Adrenal gland (tissue), 12 donors: ENCODE data around the gene ACLY. TPM values are rescaled to one million over a fixed set of nuclear protein-coding genes. Genes with fewer than 3 reads are reported as not detected.
"Not testable (repeated sequence)": the region's sequence is repeated elsewhere in the genome, so short reads cannot be mapped to it uniquely, and the experiment has no call there.

Source experiments
- DNase-seq, 7 donors: peaks; one replicate each; pipeline ENCODE4 v3.0.0-alpha.2; 2019 to 2020
- H3K27ac ChIP-seq, 5 donors: fragments of 200-600 bp; sonication (generic) in 4 of 5; 1 replicate in 3 of 5; 2 replicates in 2 of 5; pipeline versions ENCODE4 v1.5.1 to v1.8.0; 2016 to 2020; ENCODE audit warnings: mild to moderate bottlenecking in 1 of 5
- H3K27me3 ChIP-seq: fragments of 200-600 bp; 2 replicates; pipeline ENCODE4 v1.8.0; 2021
- H3K36me3 ChIP-seq, 2 donors: fragments of 200-600 bp; replicated peaks in 1 of 2; 1 replicate in 1 of 2; 2 replicates in 1 of 2; pipeline versions ENCODE4 v1.5.1 to v1.8.0; 2018 to 2022
- H3K4me1 ChIP-seq, 2 donors: fragments of 200-600 bp; replicated peaks in 1 of 2; 1 replicate in 1 of 2; 2 replicates in 1 of 2; pipeline versions ENCODE4 v1.5.1 to v1.8.0; 2018 to 2021
- H3K4me3 ChIP-seq, 4 donors: fragments of 200-600 bp; sonication (generic) in 3 of 4; one replicate each; pipeline ENCODE4 v1.5.1; 2016 to 2018
- H3K9me3 ChIP-seq, 3 donors: fragments of 200-600 bp; sonication (generic) in 1 of 3; replicated peaks in 1 of 3; 1 replicate in 2 of 3; 2 replicates in 1 of 3; pipeline versions ENCODE4 v1.5.1 to v1.8.0; 2016 to 2021
- POLR2A ChIP-seq, 2 donors: fragments of 450-650 bp; IDR thresholded peaks; one replicate each; pipeline ENCODE4 v1.6.1; 2017; ENCODE audit warnings: antibody characterized with exemption in 2 of 2, mild to moderate bottlenecking in 2 of 2, moderate library complexity in 1 of 2
- WGBS, 4 donors: extraction: QIAGEN DNeasy Blood & Tissue Kit in 2 of 4; methylation state at CpG; one replicate each; pipeline versions ENCODE4 v1.1.5 to v1.1.7; 2013 to 2017; 5-methylcytosine and 5-hydroxymethylcytosine counted together
- intact Hi-C, 2 donors: fragments of 100-400 bp; cut with DNase I; formaldehyde crosslinking; loops; one replicate each; pipeline versions ENCODE4 v1.14.1 to v1.15.0; 2022 to 2023
- polyA plus RNA-seq, 3 donors: library from polyadenylated mRNA; stranded (reverse); fragments of 200-250 nt in 2 of 3; fragments of 350-450 nt in 1 of 3; fragmentation: Illumina TruSeq in 1 of 3; extraction: RNeasy Lipid Tissue Mini Kit (QIAGEN cat#74804) in 1 of 3; gene quantifications; one replicate each; pipeline ENCODE4 v1.2.3, GENCODE V29; 2013 to 2014
- total RNA-seq, 9 donors: library from RNA; depleted of rRNA in 4 of 9; stranded (reverse); fragments of >200 nt in 4 of 9; fragments of 120-200 nt in 1 of 9; fragmentation: NEBNext Ultra II Directional in 1 of 9; extraction: Animal tissue kit (Norgen Biotek cat#: 25700) in 1 of 9; gene quantifications; one replicate each; pipeline versions ENCODE4 v1.1.0 to v1.2.4, GENCODE V29; 2013 to 2023
- TF ChIP-seq, protein P1 (sequence below), 6 experiments: fragments of 450-650 bp in 4 of 6; fragments of 200-600 bp in 2 of 6; sonication (generic) in 1 of 6; IDR thresholded peaks; 1 replicate in 5 of 6; 2 replicates in 1 of 6; pipeline versions ENCODE4 v1.5.1 to v1.8.0; 2016 to 2021; ENCODE audit warnings: antibody characterized with exemption in 6 of 6, mild to moderate bottlenecking in 2 of 6, moderate library complexity in 1 of 6
- donor health status: healthy with polysubstance abuse.
- donor health status: Bipolar disorder and iron deficiency.
- donor health status: DM: yes; HTN: yes; CAD: no.
- donor health status: DM: no; HTN: no; CAD: no.
- donor health status: DM: no; HTN: no; CAD: no.
- donor health status: DM: yes; HTN: yes; CAD: no.

ACLY gene
- total and polyA plus RNA-seq, 12 donors, result 18.0 to 190 (median 74.0) TPM

DNA sequence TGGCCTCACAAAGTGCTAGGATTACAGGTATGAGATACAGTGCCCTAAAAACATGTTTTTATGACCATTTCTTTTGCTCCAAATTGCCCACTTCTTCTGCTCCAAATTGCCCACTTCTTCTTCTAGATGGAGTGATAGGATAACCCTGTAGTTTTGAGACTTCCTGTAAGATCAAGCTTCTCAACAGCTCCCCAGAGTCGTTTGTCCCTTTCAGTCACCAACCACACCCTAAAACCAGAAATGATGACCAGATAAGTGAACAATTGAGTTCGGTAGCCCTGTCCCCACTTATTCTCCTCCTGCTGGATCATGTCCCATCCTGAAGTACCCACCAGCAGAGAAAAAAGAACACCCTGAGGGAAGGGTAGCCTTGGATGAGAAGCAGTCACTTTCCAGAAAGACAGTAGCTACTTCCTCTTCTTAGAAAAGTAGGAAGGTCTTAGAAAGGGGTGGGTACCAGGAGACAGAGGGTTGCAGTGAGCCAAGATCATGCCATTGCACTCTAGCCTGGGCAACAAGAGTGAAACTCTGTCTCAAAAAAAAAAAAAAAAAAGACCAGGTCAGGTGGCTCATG lies 14.2 kb upstream of the ACLY start:
- WGBS, 4 donors, result 42 to 52% (median 45%) methylated on average over 2 of the region's 2 CpGs
- no peak for TF ChIP-seq POLR2A (IDR thresholded peaks at IDR 0.05)
- TF ChIP-seq, protein P1, sequence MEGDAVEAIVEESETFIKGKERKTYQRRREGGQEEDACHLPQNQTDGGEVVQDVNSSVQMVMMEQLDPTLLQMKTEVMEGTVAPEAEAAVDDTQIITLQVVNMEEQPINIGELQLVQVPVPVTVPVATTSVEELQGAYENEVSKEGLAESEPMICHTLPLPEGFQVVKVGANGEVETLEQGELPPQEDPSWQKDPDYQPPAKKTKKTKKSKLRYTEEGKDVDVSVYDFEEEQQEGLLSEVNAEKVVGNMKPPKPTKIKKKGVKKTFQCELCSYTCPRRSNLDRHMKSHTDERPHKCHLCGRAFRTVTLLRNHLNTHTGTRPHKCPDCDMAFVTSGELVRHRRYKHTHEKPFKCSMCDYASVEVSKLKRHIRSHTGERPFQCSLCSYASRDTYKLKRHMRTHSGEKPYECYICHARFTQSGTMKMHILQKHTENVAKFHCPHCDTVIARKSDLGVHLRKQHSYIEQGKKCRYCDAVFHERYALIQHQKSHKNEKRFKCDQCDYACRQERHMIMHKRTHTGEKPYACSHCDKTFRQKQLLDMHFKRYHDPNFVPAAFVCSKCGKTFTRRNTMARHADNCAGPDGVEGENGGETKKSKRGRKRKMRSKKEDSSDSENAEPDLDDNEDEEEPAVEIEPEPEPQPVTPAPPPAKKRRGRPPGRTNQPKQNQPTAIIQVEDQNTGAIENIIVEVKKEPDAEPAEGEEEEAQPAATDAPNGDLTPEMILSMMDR (IDR thresholded peaks at IDR 0.05), result no peak
- no peaks in the 10 kb centered on the region for H3K9me3 ChIP-seq
- H3K4me3 ChIP-seq, result no peak overlapping the region
- peaks cover 5 to 7% of the 10 kb centered on the region in 2 donors for H3K4me1 ChIP-seq
- DNase-seq, result no peak
- H3K27me3 ChIP-seq, result no peaks in the 10 kb centered on the region
- intact Hi-C loops, result no loop called here
- H3K27ac ChIP-seq, result peak overlapping the region in 1 of 5 donors; percentile 38
- H3K36me3 ChIP-seq, result no peaks in the 10 kb centered on the region

DNA sequence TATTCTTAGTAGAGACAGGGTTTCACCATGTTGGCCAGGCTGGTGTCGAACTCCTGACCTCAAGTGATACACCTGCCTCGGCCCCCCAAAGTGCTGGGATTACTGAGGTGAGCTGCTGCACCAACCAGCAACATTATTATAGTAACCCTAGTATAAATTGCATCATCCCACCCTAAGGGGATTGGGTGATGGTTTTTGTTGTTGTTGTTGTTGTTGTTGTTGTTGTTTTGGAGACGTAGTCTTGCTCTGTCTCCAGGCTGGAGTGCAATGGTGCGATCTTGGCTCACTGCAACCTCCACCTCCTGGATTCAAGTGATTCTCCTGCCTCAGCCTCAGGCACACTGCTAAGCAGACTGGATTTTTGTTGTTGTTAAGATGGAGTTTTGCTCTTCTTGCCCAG lies 13.0 kb upstream of the ACLY start:
- H3K4me3 ChIP-seq, H3K36me3 ChIP-seq, H3K9me3 ChIP-seq, H3K4me1 ChIP-seq, DNase-seq, intact Hi-C loops, H3K27me3 ChIP-seq, H3K27ac ChIP-seq: not testable (repeated sequence)
- WGBS, 4 donors, result 74 to 92% (median 86%) methylated on average over 3 to 4 of the region's 4 CpGs

DNA sequence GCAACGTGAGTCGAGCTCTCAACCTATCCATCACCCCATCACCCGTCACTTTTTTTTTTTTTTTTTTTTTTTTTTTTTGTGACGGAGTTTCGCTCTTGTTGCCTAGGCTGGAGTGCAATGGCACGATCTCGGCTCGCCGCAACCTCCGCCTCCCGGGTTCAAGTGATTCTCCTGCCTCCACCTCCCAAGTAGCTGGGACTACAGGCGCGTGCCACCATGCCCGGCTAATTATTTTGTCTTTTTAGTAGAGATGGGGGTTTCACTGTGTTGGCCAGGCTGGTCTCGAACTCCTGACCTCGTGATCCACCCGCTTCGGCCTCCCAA lies 12.0 kb upstream of the ACLY start:
- Histone ChIP-seq H3K27ac (peak overlapping the region in 2 of 5 donors; percentile 81 to 89), H3K4me3 (peak overlapping the region in 1 of 4 donors; percentile 63)
- DNase-seq, H3K9me3 ChIP-seq, H3K4me1 ChIP-seq, H3K27me3 ChIP-seq, H3K36me3 ChIP-seq, intact Hi-C loops: not testable (repeated sequence)
- WGBS, 4 donors, result 40 to 51% (median 46%) methylated on average over 17 to 18 of the region's 18 CpGs

DNA sequence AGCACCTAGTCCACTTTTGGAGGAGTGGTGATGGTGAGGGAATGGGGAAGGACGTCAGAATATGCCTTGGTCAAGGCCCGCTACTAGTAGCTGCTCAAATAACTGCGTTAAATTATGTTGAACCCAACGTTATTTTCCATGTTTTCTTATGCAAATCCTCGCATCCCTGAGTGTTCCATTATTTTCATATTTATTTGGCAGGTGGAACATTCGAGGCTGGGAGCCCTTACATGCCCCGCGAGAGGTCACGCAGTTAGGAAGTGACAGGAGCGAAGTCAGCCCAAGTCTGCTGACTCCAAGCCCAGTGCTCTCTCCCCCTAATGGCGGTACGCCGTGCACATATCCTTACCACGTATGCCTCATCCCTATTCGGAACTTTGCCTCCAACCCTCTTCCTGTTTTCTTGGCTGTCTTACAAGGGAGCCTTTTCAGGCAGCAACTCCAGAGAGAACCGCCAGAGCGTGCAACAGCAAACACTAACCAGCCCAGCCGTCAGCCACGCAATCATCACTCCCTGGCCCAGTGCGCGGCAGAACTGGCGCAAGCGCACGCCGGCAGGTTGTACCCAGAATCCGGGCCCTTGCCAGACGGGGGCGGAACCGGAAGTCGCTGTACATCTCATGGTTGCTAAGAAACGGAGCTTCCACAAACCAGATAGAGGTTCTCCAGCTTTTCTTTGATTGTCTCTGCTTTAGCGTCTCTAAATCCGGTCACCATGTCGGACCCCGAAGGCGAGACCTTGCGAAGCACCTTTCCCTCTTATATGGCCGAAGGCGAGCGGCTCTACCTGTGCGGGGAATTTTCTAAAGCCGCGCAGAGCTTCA lies 11.5 kb upstream of the ACLY start, which contains the start of gene ODAD4:
Gene ODAD4 (plus strand): TSS at position 609 of the 824 bp plus-strand sequence. CDS start 107 bp downstream, at position 716.
- Histone ChIP-seq H3K36me3 (no peaks in the 10 kb centered on the region), H3K27ac (peak within 1 kb of the TSS in 4 of 5 donors; percentile 70 to 89 (median 76)), H3K27me3 (no peaks in the 10 kb centered on the region), H3K4me3 (peak within 1 kb of the TSS; percentile 38 to 65 (median 62)), H3K4me1 (peaks cover 5 to 7% of the 10 kb centered on the region in 2 donors), H3K9me3 (no peaks in the 10 kb centered on the region)
- intact Hi-C loops, result no loop called here
- 1% methylated on average over 42 to 43 of the region's 43 CpGs for WGBS, 4 donors
- DNase-seq, result peak; percentile 94 to 99 (median 97)
- TF ChIP-seq, protein P1 (IDR thresholded peaks at IDR 0.05), result peak; percentile 25 to 81 (median 70)
- peak; percentile 71 to 84 for TF ChIP-seq POLR2A (IDR thresholded peaks at IDR 0.05)

DNA sequence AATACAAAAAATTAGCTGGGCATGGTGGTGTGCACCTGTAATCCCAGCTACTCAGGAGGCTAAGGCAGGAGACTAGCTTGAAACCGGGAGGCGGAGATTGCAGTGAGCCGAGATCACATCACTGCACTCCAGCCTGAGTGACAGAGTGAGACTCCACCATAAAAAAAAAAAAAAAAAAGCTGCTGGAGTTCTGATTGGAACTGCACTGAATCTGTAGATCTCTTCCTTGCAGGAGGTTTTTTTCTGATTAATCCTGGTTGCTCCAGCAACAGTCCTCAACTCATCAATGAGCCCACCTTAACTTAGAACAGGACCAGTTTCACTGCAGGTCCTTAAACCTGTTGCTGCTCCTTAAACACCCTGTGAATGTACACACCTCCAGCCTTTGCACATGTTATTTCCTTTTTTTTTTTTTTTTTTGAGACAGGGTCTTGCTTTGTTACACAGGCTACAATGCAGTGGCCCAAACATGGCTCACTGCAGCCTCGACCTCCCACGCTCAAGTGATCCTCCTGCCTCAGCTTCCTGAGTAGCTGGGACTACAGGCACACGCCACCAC lies 10.0 kb upstream of the ACLY start:
- Histone ChIP-seq H3K27me3 (no peaks in the 10 kb centered on the region), H3K9me3 (no peaks in the 10 kb centered on the region), H3K4me1 (peaks cover 5 to 7% of the 10 kb centered on the region in 2 donors), H3K27ac (no peak overlapping the region), H3K36me3 (no peaks in the 10 kb centered on the region), H3K4me3 (no peak overlapping the region)
- DNase-seq, result no peak
- TF ChIP-seq POLR2A (IDR thresholded peaks at IDR 0.05), result no peak
- TF ChIP-seq, protein P1 (IDR thresholded peaks at IDR 0.05), result no peak
- 79 to 92% (median 83%) methylated on average over 6 of the region's 6 CpGs for WGBS, 4 donors
- intact Hi-C loops, result no loop called here
